Neural progenitor cell (in vitro differentiated cells): ENCODE measurements around the gene LRRC56. TPM values are rescaled to one million over a fixed set of nuclear protein-coding genes. Genes with fewer than 3 reads are reported as not detected.

Experiments
- DNase-seq: peaks from one replicate; pipeline ENCODE4 v3.0.0-alpha.2; 2016; ENCODE audit warnings: low spot score
- H2AFZ ChIP-seq: fragments of 200-600 bp; sonication (generic); replicated peaks from 2 replicates; pipeline ENCODE4 v1.6.1; 2016; ENCODE audit warnings: antibody characterized with exemption
- H3F3A ChIP-seq: fragments of 200-600 bp; sonication (generic); 2 replicates; pipeline ENCODE4 v1.6.1; 2016; ENCODE audit warnings: antibody characterized with exemption, low read depth
- H3K27ac ChIP-seq: fragments of 200-600 bp; sonication (generic); 2 replicates; pipeline ENCODE4 v1.5.1; 2016; ENCODE audit warnings: mild to moderate bottlenecking
- H3K27me3 ChIP-seq: fragments of 200-600 bp; sonication (generic); 2 replicates; pipeline ENCODE4 v1.6.1; 2016; ENCODE audit warnings: mild to moderate bottlenecking, moderate library complexity
- H3K36me3 ChIP-seq: fragments of 200-600 bp; sonication (generic); 2 replicates; pipeline ENCODE4 v1.5.1; 2016
- H3K4me1 ChIP-seq: fragments of 200-600 bp; sonication (generic); 2 replicates; pipeline ENCODE4 v1.6.1; 2016; ENCODE audit warnings: mixed run types
- H3K4me2 ChIP-seq: fragments of 200-600 bp; sonication (generic); 2 replicates; pipeline ENCODE4 v1.6.1; 2016
- H3K4me3 ChIP-seq: fragments of 200-600 bp; sonication (generic); 2 replicates; pipeline ENCODE4 v1.5.1; 2016
- H3K79me2 ChIP-seq: fragments of 200-600 bp; sonication (generic); 2 replicates; pipeline ENCODE4 v1.6.1; 2016; ENCODE audit warnings: low read depth
- H3K9ac ChIP-seq: fragments of 200-600 bp; sonication (generic); 2 replicates; pipeline ENCODE4 v1.6.1; 2016
- H3K9me3 ChIP-seq: fragments of 200-600 bp; sonication (generic); 2 replicates; pipeline ENCODE4 v1.5.1; 2016; ENCODE audit warnings: low read depth
- H4K20me1 ChIP-seq: fragments of 200-600 bp; sonication (generic); 2 replicates; pipeline ENCODE4 v1.6.1; 2016; ENCODE audit warnings: low read depth
- H3K27ac Mint-ChIP-seq: 3 replicates; pipeline ENCODE4 v1.8.0; 2021; ENCODE audit warnings: mixed read lengths
- H3K27me3 Mint-ChIP-seq: 2 replicates; pipeline ENCODE4 v1.8.0; 2022; ENCODE audit warnings: low read depth, mild to moderate bottlenecking, inconsistent platforms, moderate library complexity, mixed read lengths; ENCODE audit not compliant: insufficient read depth
- H3K36me3 Mint-ChIP-seq: 3 replicates; pipeline ENCODE4 v1.8.0; 2021; ENCODE audit warnings: mixed read lengths
- H3K4me1 Mint-ChIP-seq: 3 replicates; pipeline ENCODE4 v1.8.0; 2021; ENCODE audit warnings: mixed read lengths
- H3K4me3 Mint-ChIP-seq: 3 replicates; pipeline ENCODE4 v1.8.0; 2021; ENCODE audit warnings: mild to moderate bottlenecking, moderate library complexity, mixed read lengths
- H3K9me3 Mint-ChIP-seq: 3 replicates; pipeline ENCODE4 v1.8.0; 2020; ENCODE audit warnings: mixed read lengths
- EZH2 ChIP-seq: fragments of 200-600 bp; sonication (generic); IDR thresholded peaks from 2 replicates; pipeline ENCODE4 v1.6.1; 2017; ENCODE audit warnings: antibody characterized with exemption, mild to moderate bottlenecking, moderate library complexity
- EZH2phosphoT487 ChIP-seq: fragments of 200-600 bp; sonication (generic); IDR thresholded peaks from 2 replicates; pipeline ENCODE4 v1.6.1; 2017; ENCODE audit warnings: antibody characterized with exemption
- total RNA-seq: library from RNA; depleted of rRNA; stranded (reverse); fragments of >200 nt; gene quantifications from 2 replicates; pipeline ENCODE4 v1.2.3, GENCODE V29; 2015; ENCODE audit warnings: low replicate concordance
- TF ChIP-seq, protein P1 (sequence below): fragments of 200-600 bp; sonication (generic); IDR thresholded peaks from 2 replicates; pipeline ENCODE4 v1.5.1; 2017; ENCODE audit warnings: antibody characterized with exemption, mild to moderate bottlenecking

LRRC56 gene
- total RNA-seq, 1 donor from 2014 or later: 0.45 TPM

DNA sequence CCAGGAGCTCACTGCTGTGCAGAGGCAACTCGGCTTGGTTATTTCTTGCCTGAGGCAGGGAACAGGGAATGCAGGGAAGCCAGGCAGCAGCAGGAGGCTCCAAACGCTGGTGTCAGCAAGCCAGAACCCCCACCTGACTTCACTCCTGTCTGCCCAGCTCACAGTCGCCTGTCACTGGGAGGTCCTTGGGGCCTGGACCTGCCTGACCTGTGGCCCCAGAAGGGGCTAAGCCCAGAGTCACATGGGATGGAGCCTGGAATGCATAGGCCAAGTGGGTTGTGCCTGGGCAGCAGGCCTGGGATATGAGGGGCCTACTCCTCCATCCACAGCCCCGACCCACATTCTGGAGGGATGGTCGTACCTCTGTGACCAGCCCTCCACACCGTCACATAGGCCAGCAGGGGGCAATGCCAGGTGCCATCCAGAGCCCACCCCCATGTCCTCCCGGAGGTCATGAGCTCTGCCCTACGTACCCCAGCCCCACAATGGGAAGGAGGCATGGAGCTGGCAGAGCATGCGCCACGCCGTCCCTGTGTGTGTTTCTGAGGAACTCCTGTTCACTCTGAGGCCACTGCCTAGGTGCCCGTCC, 28.7 kb downstream of the LRRC56 start:
- H3K36me3 Mint-ChIP-seq: no peaks in the 10 kb centered on the region
- no peak overlapping the region for H3K4me3 Mint-ChIP-seq
- H3K9me3 ChIP-seq: no peaks in the 10 kb centered on the region
- H3K27ac Mint-ChIP-seq: no peak overlapping the region
- no peak overlapping the region for H3K27ac ChIP-seq
- peaks cover 30% of the 10 kb centered on the region for H3F3A ChIP-seq
- H3K27me3 ChIP-seq: peaks cover 5% of the 10 kb centered on the region
- no peaks in the 10 kb centered on the region for H3K9me3 Mint-ChIP-seq
- H3K4me1 Mint-ChIP-seq: peaks cover 10% of the 10 kb centered on the region
- peaks cover 27% of the 10 kb centered on the region for H3K4me1 ChIP-seq
- TF ChIP-seq EZH2: no peak
- H3K79me2 ChIP-seq: peaks cover 18% of the 10 kb centered on the region
- H3K36me3 ChIP-seq: no peaks in the 10 kb centered on the region
- no peak overlapping the region for H3K9ac ChIP-seq
- H3K27me3 Mint-ChIP-seq: peaks cover 11% of the 10 kb centered on the region
- no peak overlapping the region for H3K4me3 ChIP-seq
- no peak for DNase-seq
- H2AFZ ChIP-seq: no peak overlapping the region
- peaks cover 54% of the 10 kb centered on the region for H4K20me1 ChIP-seq
- H3K4me2 ChIP-seq: peak overlapping the region; percentile 2

DNA sequence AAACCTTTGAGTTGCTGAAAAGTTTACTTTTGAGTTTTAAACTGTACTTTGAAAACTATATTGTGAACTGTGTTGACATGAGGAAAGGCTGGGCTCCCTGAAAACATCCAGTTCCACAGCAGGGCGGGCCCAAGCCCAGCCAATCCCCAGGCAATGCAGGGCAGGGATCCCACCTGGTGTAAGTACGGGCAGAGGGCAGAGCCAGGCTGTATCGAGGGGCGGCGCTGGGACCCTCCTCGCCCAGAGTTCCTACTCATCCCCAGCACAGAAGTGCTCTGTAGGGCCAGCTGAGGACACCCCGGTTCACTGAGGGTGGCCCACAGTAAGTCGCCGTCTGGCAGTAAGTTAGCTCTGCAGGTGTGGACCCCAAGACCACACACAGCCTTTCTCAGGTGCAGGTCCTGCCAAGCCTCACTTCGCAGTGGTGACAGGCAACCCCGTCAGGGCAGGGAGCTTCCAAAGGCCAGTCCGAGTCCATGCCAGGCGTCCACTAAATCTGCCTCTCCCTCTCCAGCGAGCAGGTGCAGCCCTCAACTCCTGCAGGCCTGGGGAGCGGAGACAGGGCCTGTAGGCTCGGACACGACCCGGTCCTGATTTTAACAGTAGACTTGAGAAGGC, 29.8 kb downstream of the LRRC56 start:
- DNase-seq: no peak
- H3K27ac Mint-ChIP-seq: no peak overlapping the region
- no peaks in the 10 kb centered on the region for H3K9me3 ChIP-seq
- peaks cover 11% of the 10 kb centered on the region for H3K27me3 Mint-ChIP-seq
- H4K20me1 ChIP-seq: peaks cover 45% of the 10 kb centered on the region
- no peak overlapping the region for H3K27ac ChIP-seq
- H3K9me3 Mint-ChIP-seq: no peaks in the 10 kb centered on the region
- H2AFZ ChIP-seq: no peak overlapping the region
- H3K36me3 Mint-ChIP-seq: no peaks in the 10 kb centered on the region
- peaks cover 7% of the 10 kb centered on the region for H3K79me2 ChIP-seq
- TF ChIP-seq EZH2phosphoT487: no peak
- TF ChIP-seq, protein P1, sequence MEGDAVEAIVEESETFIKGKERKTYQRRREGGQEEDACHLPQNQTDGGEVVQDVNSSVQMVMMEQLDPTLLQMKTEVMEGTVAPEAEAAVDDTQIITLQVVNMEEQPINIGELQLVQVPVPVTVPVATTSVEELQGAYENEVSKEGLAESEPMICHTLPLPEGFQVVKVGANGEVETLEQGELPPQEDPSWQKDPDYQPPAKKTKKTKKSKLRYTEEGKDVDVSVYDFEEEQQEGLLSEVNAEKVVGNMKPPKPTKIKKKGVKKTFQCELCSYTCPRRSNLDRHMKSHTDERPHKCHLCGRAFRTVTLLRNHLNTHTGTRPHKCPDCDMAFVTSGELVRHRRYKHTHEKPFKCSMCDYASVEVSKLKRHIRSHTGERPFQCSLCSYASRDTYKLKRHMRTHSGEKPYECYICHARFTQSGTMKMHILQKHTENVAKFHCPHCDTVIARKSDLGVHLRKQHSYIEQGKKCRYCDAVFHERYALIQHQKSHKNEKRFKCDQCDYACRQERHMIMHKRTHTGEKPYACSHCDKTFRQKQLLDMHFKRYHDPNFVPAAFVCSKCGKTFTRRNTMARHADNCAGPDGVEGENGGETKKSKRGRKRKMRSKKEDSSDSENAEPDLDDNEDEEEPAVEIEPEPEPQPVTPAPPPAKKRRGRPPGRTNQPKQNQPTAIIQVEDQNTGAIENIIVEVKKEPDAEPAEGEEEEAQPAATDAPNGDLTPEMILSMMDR: no peak
- no peak for TF ChIP-seq EZH2
- H3F3A ChIP-seq: peaks cover 41% of the 10 kb centered on the region
- H3K36me3 ChIP-seq: no peaks in the 10 kb centered on the region
- peak overlapping the region; percentile 92 for H3K4me3 Mint-ChIP-seq
- peaks cover 32% of the 10 kb centered on the region for H3K4me1 ChIP-seq
- H3K4me1 Mint-ChIP-seq: peaks cover 12% of the 10 kb centered on the region
- peak overlapping the region; percentile 83 for H3K4me2 ChIP-seq
- peak overlapping the region; percentile 90 for H3K4me3 ChIP-seq
- no peaks in the 10 kb centered on the region for H3K27me3 ChIP-seq
- H3K9ac ChIP-seq: no peak overlapping the region

DNA sequence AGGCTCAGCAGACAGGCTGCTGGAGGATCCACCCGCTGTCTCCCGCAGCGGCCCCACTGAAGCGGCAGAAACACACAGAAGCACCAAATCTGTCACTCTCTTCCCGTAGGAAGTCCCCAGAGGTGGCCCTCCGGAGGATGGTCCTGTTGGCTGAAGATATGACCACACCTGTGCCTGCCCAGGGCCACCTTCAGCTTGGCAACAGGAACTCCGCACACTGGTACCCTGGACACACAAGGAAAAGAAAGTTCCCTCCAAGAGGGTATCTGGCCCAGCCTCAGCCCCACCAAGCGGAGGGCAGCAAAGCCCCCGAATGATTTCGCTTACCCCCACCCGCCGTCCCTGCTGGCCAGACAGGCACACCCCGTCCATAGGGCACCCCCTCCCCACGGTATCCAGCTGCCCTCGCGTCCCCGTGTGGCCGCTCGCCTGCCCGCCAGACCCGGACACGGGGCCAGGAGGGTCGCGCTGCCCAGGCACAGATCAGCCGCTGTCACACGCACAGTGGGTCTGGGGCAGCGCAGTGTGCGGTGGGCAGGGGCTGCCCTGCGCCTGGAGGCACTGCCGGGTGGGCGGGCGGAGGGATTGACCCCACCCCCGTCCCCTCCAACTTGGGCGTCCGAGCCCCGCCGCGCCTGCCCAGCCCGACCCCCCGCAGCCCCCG, 30.4 kb downstream of the LRRC56 start:
- TF ChIP-seq, protein P1: no peak
- TF ChIP-seq EZH2phosphoT487 (no peak), EZH2 (no peak)
- DNase-seq: no peak
- H3K27ac ChIP-seq: no peak overlapping the region
- no peaks in the 10 kb centered on the region for H3K27me3 ChIP-seq
- peak overlapping the region; percentile 11 for H3K9ac ChIP-seq
- H3K79me2 ChIP-seq: peaks cover 7% of the 10 kb centered on the region
- H3F3A ChIP-seq: peaks cover 45% of the 10 kb centered on the region
- Mint-ChIP-seq H3K9me3 (no peaks in the 10 kb centered on the region), H3K27ac (no peak overlapping the region), H3K36me3 (no peaks in the 10 kb centered on the region), H3K4me1 (peaks cover 12% of the 10 kb centered on the region), H3K27me3 (peaks cover 11% of the 10 kb centered on the region), H3K4me3 (peak overlapping the region; percentile 92)
- H3K4me2 ChIP-seq: peak overlapping the region; percentile 83
- peaks cover 39% of the 10 kb centered on the region for H4K20me1 ChIP-seq
- H3K9me3 ChIP-seq: no peaks in the 10 kb centered on the region
- no peaks in the 10 kb centered on the region for H3K36me3 ChIP-seq
- no peak overlapping the region for H2AFZ ChIP-seq
- H3K4me1 ChIP-seq: peaks cover 32% of the 10 kb centered on the region
- peak overlapping the region; percentile 90 for H3K4me3 ChIP-seq
